GM21367 (cell line): ENCODE measurements around the gene KRT16.
"Not testable (repeated sequence)": the region's sequence is repeated elsewhere in the genome, so short reads cannot be mapped to it uniquely, and the experiment has no call there.

Experiments
- ATAC-seq: cut with Tn5 transposase; IDR thresholded peaks from one replicate; pipeline ENCODE4 v1.9.1; 2021; ENCODE audit not compliant: unreplicated experiment

KRT16 gene

GRCh38 chr17:41628621-41629255, 16.2 kb upstream of the KRT16 start:
- not testable (repeated sequence) for ATAC-seq

- not testable (repeated sequence) for ATAC-seq
Observed at GRCh38 chr17:41628073-41628370, 15.5 kb upstream of the KRT16 start.

GRCh38 chr17:41627316-41628072, 14.9 kb upstream of the KRT16 start:
- ATAC-seq: no peak

GRCh38 chr17:41626914-41627295, 14.3 kb upstream of the KRT16 start:
- not testable (repeated sequence) for ATAC-seq

GRCh38 chr17:41626028-41626913, 13.7 kb upstream of the KRT16 start:
- ATAC-seq: not testable (repeated sequence)

GRCh38 chr17:41625602-41626001, 13.0 kb upstream of the KRT16 start:
- no peak for ATAC-seq

- no peak for ATAC-seq
Observed at GRCh38 chr17:41624208-41625101, 11.9 kb upstream of the KRT16 start, which contains the start of gene KRT17. TSS of gene KRT17 (minus strand) at chr17:41624575. CDS start at chr17:41624509, 66 bp downstream.

- ATAC-seq: not testable (repeated sequence)
Observed at GRCh38 chr17:41623184-41623861, 10.8 kb upstream of the KRT16 start.

GRCh38 chr17:41622340-41623183, 10.0 kb upstream of the KRT16 start:
- ATAC-seq: not testable (repeated sequence)

- ATAC-seq: no peak
Observed at GRCh38 chr17:41621916-41622315, 9.3 kb upstream of the KRT16 start.

- ATAC-seq: not testable (repeated sequence)
Observed at GRCh38 chr17:41621435-41621817, 8.9 kb upstream of the KRT16 start.

GRCh38 chr17:41620583-41621434, 8.2 kb upstream of the KRT16 start:
- ATAC-seq: no peak

- ATAC-seq: not testable (repeated sequence)
Observed at GRCh38 chr17:41619927-41620582, 7.5 kb upstream of the KRT16 start.

- no peak for ATAC-seq
Observed at GRCh38 chr17:41619036-41619926, 6.7 kb upstream of the KRT16 start.

- no peak for ATAC-seq
Observed at GRCh38 chr17:41618341-41619035, 5.9 kb upstream of the KRT16 start.

- ATAC-seq: no peak
Observed at GRCh38 chr17:41617698-41618097, 5.1 kb upstream of the KRT16 start.
